NT2/D1 (cell line): ENCODE results near the gene CDH13.

Experiments
- SUZ12 ChIP-seq: IDR thresholded peaks from 2 replicates; pipeline ENCODE4 v1.6.1; 2011; ENCODE audit not compliant: insufficient read length, insufficient read depth; ENCODE audit errors: extremely low read depth
- YY1 ChIP-seq: IDR thresholded peaks from 2 replicates; pipeline ENCODE4 v1.6.1; 2011; ENCODE audit not compliant: insufficient read length, insufficient read depth
- ZNF274 ChIP-seq: IDR thresholded peaks from 2 replicates; pipeline ENCODE4 v1.6.1; 2011; ENCODE audit warnings: mild to moderate bottlenecking, low read depth, low read length

- TF ChIP-seq YY1 (no peak), SUZ12 (no peak), ZNF274 (no peak)
Observed at GRCh38 chr16:83233153-83233552, 606.4 kb downstream of the CDH13 start.
